HG02763 (cell line): ENCODE measurements around the gene KANK2.
"Not testable (repeated sequence)": the region's sequence is repeated elsewhere in the genome, so short reads cannot be mapped to it uniquely, and the experiment has no call there.

Experiments used
- ATAC-seq: cut with Tn5 transposase; IDR thresholded peaks from one replicate; pipeline ENCODE4 v1.9.1; 2021; ENCODE audit warnings: mild to moderate bottlenecking, moderate library complexity; ENCODE audit not compliant: unreplicated experiment

Gene KANK2

DNA sequence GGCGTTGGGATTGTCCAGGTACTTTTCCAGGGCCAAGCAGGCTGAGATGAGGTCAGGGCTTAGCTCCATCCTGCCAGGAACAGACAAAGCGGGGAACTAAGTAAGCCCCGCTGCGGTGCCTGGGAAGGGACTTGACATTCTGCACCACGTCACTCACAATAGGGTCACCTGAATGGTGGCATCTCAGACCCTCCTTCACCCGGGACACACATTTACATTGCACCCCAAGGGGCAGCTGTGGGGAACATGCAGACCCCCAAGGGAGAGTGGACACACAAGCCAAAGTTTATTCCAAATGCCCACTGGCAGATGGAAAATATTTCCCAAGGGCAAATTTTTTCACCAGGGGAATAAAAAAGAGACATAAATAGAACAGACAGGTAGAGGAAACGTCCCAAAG lies 21.4 kb downstream of the KANK2 start:
- no peak for ATAC-seq

DNA sequence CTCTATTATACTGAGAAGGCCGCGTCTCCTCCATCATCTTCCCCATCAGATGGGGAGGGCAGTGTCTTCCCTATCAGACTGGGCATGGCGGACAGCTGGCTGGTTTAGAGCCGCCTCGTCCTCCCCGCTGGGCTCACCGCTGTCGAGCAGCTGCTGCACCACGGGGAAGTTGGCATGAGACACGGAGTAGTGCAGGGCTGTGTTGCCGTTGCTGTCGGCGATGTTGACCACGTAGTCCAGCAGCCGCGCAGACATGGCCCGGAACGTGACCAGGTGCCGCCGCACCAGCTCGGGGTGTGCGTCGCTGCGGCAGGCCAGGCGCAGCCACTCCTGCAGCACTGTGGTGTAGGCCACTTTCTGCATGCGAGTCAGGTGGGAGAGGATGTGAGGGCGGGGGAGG lies 23.0 kb downstream of the KANK2 start:
- ATAC-seq, result no peak

DNA sequence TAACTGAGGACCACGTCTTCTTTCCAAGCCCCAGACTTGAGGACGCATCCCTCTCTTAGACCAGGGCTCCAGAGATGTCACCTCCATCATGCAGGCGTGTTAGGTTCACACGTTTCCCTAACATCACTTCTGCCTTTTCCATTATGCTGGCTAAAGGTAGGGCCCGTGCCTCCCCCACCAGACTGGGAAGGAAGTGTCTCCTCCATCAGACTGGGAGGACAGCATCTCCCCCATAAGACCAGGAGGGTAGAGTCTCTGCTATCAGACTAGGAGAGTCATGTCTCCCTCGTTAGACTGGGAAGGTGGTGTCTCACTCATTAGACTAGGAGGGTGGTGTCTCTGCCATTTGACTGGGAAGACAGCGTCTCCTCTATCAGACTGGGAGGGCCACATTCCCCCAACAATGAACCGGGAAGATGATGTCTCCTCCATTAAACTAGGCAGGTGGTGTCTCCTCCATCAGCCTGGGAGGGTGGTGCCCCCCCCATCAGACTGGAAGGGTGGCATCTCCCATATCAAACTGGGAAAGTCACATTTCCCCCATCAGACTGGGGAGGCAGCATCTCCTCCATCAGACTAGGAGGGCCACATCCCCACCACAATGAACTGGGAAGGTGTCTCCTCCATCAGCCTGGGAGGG lies 23.7 kb downstream of the KANK2 start:
- no peak for ATAC-seq

DNA sequence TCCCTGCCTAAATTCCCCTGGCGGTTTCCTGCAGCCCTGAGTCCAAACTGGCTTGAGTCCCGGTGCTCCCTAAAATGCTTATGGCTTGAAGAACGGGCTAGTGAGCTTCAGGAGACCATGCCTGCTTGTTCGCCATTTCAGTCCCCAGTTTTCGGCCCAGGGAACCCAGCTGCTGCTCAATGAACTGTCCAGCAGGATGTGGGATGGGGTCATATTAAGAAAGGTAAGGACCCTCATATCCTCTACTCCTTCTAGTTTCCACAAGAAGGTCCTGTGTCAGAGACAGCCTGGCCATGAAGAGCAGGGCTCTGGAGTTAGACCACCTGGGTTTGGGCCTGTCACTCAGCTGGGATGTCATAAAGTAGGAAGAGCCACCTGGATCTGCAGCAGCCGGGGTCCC lies 24.8 kb downstream of the KANK2 start:
- no peak for ATAC-seq

DNA sequence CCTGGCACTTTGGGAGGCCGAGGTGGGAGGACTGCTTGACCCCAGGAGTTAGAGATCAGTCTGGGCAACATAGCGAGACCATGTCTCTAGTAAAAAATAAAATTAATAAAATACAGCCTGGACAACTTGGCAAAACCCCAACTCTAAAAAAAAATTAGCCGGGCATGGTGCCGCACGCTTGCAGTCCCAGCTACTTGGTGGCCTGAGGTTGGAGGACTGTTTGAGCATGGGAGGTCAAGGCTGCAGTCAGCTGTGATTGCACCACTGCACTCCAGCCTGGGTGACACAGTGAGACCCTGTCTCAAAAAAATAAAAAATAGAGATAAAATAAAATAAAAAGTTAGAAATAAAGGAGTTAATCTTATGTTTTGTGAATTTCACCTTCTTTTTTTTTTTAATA lies 26.2 kb downstream of the KANK2 start:
- ATAC-seq, result no peak

DNA sequence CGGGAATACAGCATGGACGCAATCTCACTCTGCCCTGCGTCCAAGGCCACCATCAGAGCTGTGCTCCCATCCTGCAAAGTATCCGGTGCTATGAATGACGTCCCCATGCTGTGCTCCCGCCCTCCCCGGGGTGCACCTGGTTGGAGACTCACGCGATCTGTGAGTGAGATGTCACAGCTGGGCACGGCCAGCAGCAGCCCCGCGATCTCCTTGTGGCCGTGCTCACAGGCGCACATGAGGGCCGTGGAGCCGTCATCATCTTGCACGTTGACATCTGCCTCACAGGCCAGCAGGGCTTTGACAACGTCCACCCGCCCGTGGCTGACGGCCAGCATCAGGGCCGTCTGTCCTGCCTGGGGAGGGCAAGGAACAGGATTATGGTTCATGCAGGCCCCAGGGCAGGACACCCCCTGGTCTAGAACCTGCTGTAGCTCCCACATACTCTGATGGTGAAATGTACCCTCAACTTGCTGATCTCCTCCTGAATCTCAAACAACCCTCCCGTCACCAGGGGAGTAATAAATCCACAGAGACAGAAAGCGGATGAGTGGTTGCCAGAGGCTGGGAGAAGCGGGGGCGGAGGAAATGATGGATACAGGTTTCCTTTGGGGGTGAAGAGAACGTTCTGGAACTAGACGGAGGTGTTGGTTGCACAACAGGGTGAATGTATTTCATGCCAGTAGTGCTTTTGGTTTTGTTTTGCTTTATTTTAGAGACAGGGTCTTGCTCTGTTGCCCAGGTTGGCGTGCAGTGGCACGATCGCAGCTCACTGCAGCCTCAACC lies 27.3 kb downstream of the KANK2 start:
- ATAC-seq, result no peak

DNA sequence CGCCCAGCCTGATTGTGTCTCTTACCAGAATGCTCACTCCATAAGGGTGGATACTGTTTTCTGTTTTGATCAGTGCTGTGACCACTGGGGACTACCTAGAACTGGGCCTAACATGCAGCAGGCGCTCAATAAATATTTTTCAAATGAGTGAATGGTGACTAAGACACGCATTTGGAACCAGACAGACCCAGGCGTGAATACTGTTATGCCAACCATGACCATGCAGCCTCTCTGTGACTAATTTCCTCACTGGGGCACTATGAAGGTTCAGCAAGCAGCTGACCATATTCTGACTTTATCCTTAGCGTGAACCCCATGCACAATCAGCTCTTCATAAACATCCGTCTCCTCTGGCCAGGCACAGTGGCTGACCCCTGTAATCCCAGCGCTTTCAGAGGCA lies 28.8 kb downstream of the KANK2 start:
- no peak for ATAC-seq

DNA sequence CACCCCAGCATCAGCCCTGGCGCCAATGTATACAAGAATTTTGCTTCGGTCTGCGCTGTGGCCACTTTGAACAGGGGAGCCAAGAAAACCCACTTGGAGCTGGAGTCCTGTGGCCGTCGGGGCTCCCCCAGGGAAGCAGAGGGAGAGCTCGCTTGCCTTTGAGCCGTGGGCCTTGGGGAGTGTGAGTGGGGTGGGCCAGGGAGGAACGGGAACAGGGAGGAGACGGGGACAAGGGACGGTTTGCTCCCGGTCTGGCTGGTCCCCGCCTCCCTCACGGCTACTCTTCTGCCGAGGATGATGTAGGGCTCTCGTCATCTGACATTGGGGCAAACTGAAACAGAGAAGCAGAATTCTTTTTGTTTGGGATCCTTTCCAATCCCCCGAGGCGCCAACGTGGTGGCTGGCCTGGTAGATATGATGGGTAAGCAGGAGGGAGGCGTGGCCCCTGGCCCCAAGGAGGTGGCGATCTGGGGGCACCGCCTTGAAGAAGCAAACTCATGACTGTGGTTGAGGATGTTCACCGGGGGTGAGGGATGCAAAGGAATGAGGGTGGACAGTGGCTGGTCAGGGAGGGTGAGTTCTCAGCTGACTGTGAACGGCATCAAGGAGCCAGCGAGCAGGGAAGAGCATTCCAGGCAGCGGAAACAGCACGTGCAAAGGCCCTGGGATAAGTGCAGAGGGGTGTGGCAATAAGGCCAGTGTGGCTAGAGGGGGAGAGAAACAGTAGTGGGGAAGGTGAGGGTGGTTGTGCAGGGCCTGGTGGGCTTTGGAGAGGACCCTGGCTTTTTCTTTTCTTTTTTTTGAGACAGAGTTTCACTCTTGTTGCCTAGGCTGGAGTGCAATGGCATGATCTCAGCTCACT lies 30.8 kb downstream of the KANK2 start:
- no peak for ATAC-seq

DNA sequence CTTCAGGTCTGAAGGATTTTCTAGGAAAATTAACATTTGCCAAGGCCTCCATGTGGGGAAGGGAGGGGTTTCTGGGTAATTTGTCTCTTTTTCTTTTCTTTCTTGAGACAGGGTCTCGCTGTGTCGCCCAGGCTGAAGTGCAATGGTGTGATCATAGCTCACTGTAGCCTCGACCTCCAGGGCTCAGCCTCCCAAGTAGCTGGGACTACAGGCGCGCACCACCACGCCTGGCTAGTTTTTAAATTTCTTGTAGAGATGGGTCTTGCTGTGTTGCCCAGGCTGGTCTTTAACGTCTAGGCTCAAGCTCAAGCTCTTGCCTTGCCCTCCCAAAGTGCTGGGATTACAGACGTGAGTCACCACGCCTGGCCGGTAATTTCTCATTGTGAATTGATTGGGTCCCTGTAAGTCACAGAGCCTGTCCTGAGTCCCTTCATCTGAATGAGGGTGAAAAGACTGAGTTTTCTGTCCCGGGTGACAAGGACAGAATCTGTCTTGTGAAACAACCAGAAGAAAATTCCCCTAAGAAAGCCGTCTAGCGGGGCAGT lies 31.8 kb downstream of the KANK2 start:
- ATAC-seq, result no peak

DNA sequence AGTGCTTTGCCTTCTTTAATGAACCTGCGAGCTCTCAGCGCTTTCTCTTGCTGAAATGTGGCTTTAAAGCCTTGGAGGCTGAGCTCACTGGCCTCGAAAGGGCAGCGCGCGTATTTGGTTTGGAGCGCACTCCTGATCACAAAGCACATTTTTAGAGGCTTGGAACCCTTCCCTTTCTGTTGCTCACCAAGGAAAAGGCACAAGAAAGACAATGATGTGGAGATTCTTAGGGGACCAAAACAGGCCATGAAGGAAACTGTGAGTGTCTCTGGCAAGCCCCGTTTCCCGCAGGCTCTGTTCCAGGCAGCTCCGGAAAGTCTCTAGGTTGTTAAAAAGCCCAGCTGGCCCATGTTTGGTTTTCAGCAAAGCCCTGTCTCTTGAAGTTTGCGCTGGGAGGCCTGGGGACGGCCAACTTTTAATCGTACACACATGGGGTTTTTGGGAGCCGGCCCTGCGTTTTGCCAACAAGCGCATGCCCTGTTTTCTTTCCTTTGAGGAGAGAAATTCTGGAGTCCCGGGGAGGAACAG lies 32.4 kb downstream of the KANK2 start:
- ATAC-seq, result no peak

DNA sequence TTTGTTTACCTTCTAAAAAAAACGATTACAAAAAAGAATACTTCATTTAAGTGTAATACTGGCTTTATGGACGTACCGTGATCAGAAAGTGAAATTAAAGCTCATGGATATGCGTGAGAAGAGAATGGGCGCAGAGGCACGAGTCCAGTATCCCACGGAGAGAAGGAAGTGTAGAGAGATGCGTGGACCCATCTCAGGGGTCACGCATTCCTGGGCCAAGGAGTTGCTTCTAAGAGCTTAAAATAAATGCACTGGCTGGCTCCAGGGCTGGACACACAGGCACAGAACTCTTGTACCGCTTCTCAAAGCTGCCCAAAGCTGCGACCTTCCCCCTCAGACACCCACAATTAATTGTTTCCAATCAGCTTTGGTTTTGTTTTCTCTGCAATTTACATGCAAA lies 33.0 kb downstream of the KANK2 start:
- ATAC-seq, result no peak

DNA sequence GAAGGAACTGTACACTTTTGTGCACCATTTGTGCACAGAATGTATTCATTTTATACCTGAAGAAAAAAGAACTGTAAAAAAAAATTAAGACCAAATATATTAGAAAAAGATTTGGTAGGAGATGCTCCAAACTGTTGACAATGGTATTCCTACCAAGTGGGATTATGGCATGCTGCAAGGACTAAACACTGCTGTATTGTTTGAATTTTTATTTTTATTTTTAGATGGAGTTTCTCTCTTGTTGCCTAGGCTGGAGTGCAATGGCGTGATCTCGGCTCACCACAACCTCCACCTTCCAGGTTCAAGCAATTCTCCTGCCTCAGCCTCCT lies 36.9 kb downstream of the KANK2 start:
- ATAC-seq, result not testable (repeated sequence)

DNA sequence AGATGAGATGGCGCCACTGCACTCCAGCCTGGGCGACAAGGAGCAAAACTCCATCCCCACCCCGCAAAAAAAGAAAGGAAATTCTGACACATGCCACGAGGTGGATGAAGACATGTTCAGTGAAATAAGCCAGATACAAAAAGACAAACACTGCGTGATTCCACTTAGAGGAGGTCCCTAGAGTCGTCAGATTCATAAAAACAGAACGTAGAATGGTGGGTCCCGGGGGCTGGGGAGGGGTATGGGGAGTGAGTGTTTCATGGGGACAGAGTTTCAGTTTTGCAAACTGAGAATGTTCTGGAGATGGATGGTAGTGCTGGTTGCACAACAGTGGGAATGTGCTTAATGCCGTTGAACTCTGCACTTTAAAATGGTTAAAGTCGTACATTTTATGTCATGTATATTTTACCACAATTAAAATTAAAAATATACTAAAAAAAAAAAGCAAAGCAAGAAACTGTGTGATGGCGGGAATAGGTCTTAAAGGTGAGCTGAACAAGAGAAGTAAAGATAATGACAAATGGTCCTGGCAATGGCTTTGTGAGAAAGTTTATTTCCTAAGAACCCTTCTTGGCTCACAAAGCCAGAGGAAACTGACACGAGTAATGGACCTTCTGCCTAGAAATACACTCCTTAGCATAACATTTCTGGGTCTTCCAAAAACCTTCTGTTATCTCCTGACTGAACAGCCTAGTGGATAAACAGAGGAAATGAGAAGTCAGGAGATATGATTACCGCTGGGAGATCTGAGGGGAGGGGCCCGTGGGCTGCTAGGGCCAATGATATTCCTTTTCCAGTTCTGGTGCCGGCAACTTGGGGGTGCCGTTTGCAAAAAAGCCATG lies 37.5 kb downstream of the KANK2 start:
- ATAC-seq, result no peak

DNA sequence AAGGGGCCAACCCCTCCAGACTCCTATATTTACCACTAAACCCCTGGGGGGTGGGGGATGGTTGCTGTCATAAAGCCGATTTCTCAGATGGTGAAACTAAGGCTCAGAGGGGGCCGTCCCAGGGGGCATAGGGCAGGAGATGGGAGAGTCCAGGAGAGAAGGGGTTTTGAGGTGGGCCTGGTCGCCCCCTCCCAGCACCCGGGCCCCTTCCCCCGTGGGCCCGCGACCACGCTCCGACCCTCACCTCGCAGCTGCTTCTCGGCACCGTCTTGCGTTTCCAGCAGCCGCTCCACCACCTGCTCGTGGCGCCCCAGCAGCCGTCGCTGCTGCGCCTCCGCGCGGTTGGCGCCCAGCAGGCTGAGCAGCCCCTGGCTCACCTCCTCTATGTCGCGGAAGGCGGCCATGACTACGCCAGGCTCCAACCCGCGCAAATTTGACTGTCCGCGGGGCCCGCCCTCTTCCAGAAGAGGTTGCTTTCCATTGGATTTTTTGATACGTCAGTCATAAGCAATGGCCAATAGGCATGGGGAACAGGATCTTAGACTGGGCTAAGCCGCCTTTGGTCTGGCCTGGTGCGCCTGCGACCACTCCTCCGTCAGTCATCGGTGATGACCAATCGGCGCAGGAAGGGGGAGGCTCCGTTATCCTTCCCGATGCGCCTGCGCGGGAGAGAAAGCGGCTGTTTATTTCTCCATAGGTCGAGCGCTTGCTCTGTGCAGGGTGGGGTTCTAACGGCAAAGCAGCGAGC lies 41.8 kb downstream of the KANK2 start, which contains the start of gene SPC24:
Gene SPC24 (minus strand): TSS at position 410 of the 748 bp plus-strand sequence. CDS start 6 bp downstream, at position 404.
- ATAC-seq, result peak; percentile 96

DNA sequence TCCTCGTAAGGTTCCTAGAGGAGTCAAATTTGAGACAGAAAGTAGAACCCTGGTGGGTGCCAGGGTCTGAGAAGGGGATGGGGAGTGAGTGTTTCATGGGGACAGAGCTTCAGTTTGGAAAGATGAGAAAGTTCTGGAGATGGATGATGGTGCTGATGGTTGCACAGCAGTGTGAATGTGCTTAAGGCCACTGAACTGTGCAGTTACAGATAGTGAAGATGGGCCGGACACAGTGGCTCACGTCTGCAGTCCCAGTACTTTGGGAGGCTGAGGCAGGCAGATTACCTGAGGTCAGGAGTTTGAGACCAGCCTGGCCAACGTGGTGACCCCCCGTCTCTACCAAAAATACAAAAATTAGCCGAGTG lies 42.7 kb downstream of the KANK2 start:
- no peak for ATAC-seq

DNA sequence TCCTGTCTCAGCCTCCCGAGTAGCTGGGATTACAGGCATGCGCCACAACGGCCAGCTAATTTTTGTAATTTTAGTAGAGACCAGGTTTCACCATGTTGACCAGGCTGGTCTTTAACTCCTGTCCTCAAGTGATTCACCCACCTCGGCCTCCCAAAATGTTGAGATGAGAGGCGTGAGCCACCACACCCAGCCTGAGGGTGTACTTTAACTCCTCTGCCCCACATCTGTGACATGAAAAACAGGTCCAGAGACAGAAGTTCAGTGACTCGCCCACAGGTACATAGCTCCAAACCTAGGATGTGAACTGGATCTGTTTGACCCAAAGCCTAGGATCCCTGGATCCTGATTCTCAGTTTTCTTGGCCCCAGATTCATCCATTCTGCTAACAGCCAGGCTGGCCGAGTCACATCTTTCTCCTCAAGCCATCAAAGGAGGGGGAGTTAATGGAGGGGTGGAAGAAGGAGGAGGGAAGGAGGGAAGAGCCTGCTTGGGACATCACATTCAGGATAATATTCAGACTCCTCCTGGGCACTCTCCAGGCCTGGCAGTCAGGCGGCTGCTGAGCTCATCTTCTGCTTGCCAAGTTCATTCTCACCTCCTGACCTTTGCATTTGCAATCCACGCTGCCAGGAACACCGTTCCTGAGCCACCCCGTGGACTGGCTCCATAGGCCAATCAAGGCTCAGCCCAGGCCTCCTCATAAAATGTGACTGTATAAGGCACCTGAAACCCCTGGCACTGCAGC lies 44.9 kb downstream of the KANK2 start:
- no peak for ATAC-seq

DNA sequence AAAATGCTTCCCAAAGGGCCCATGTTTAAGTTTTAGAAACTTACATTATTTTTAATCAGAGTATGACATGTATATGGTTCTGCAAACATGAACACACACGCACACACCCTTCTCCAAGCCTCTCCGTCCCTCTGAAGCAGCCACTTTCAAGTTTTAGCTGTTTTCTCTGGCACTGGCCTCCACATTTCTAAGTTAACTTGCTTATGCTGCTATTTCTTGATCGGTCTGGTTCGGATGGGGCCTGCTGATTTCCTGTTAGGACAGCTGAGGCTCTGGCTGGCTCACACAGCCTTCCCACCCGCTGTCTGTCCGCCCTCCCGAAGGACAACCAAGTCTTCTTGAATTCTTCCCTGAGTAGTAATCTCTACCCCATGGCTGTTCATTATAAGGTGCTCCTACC lies 46.2 kb downstream of the KANK2 start:
- ATAC-seq, result no peak

DNA sequence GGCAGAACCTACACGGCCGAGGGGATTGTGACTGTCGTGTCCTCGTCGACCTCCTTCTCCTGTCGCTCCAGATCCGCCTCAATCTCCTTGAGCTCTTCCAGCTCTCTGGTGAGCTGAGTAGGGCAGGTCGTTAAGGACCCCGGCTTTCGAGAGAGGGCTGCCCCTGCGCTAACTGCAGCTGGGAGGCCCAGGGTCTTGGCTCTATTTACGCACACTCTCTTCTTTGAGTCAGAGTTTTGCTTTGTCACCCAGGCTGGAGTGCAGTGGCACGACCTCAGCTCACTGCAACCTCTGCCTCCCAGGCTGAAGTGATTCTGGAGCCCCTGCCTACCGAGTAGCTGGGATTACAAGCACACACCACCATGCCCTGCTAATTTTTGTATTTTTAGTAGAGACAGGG lies 49.3 kb downstream of the KANK2 start:
- ATAC-seq, result no peak

DNA sequence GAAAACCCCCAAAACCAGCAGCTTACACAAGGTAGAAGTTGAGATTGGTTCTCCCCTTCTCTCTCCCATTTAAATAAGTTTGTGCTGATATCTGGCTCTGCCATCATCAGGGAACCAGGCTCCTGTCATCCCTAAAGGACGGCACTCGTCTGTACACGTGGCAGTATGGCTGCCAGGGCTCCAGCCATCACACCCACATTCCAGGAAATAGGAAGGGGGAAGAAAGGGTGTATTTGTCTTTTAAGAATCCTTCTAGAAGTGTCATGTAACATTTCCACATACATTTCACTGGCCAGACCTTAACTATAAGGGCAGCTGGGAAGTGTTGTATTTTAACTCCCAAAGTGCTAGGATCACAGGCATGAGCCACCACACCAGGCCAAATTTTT lies 51.8 kb downstream of the KANK2 start:
- no peak for ATAC-seq
